Measurements from ENCODE around the gene TMCC1.

DNA sequence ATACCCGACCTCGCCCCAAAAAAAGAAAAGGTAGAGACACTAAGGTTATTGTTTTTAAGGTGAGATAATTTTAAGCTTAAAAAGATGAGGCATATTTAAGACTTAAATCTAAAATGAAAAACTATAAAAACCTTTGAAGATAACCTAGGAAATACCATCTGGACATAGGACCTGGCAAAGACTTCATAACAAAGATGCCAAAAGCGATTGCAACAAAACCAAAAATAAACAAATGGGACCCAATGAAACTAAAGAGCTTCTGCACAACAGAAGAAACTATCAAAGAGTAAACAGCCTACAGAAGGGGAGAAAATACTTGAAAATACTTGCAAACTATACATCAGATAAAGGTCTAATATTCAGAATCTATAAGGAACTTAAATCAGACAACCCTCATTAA, 80.9 kb downstream of the TMCC1 start:
- TF ChIP-seq POLR2A (IDR thresholded peaks at IDR 0.05; ENCODE audit: low read length) (no peak), CTCF (IDR thresholded peaks at IDR 0.05) (no peak), ESRRA (IDR thresholded peaks at IDR 0.05; ENCODE audit: borderline replicate concordance, low read length) (no peak)
- TF ChIP-seq, protein P1, sequence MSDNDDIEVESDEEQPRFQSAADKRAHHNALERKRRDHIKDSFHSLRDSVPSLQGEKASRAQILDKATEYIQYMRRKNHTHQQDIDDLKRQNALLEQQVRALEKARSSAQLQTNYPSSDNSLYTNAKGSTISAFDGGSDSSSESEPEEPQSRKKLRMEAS (IDR thresholded peaks at IDR 0.05), result no peak
- TF ChIP-seq, protein P2, sequence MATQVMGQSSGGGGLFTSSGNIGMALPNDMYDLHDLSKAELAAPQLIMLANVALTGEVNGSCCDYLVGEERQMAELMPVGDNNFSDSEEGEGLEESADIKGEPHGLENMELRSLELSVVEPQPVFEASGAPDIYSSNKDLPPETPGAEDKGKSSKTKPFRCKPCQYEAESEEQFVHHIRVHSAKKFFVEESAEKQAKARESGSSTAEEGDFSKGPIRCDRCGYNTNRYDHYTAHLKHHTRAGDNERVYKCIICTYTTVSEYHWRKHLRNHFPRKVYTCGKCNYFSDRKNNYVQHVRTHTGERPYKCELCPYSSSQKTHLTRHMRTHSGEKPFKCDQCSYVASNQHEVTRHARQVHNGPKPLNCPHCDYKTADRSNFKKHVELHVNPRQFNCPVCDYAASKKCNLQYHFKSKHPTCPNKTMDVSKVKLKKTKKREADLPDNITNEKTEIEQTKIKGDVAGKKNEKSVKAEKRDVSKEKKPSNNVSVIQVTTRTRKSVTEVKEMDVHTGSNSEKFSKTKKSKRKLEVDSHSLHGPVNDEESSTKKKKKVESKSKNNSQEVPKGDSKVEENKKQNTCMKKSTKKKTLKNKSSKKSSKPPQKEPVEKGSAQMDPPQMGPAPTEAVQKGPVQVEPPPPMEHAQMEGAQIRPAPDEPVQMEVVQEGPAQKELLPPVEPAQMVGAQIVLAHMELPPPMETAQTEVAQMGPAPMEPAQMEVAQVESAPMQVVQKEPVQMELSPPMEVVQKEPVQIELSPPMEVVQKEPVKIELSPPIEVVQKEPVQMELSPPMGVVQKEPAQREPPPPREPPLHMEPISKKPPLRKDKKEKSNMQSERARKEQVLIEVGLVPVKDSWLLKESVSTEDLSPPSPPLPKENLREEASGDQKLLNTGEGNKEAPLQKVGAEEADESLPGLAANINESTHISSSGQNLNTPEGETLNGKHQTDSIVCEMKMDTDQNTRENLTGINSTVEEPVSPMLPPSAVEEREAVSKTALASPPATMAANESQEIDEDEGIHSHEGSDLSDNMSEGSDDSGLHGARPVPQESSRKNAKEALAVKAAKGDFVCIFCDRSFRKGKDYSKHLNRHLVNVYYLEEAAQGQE (IDR thresholded peaks at IDR 0.05), result no peak

Data from A549 (cell line).